Activated CD4-positive, alpha-beta memory T cell treated with anti-CD3 and anti-CD28 coated beads, Interleukin-2, amount 10 ng/mL, durations not matched to agents 7 days and 5 days (primary cell): ENCODE measurements around the gene MAP2K1. TPM values are rescaled to one million over a fixed set of nuclear protein-coding genes. Genes with fewer than 3 reads are reported as not detected.

Source experiments
- CTCF ChIA-PET: fragments of 350-600 bp; sonication (Branson Sonifier 250); formaldehyde crosslinking; loops from one replicate; lab custom pipeline; 2021; ENCODE audit warnings: antibody characterized with exemption, inconsistent platforms; lab: Charles Lee
- POLR2A ChIA-PET: fragments of 350-600 bp; sonication (Branson Sonifier 250); formaldehyde crosslinking; loops from one replicate; lab custom pipeline; 2021; ENCODE audit warnings: antibody characterized with exemption; lab: Charles Lee
- DNase-seq: peaks from one replicate; pipeline ENCODE4 v3.0.0-alpha.2; 2020
- H3K27ac Mint-ChIP-seq: one replicate; pipeline ENCODE4 v1.8.0; 2021; ENCODE audit warnings: mild to moderate bottlenecking, mixed read lengths
- H3K27me3 Mint-ChIP-seq: one replicate; pipeline ENCODE4 v1.8.0; 2021; ENCODE audit warnings: mixed read lengths
- H3K36me3 Mint-ChIP-seq: one replicate; pipeline ENCODE4 v1.8.0; 2021; ENCODE audit warnings: low read depth, mixed read lengths
- H3K4me1 Mint-ChIP-seq: one replicate; pipeline ENCODE4 v1.8.0; 2021; ENCODE audit warnings: mixed read lengths
- H3K4me3 Mint-ChIP-seq: one replicate; pipeline ENCODE4 v1.8.0; 2021; ENCODE audit warnings: mild to moderate bottlenecking, mixed read lengths
- H3K9me3 Mint-ChIP-seq: one replicate; pipeline ENCODE4 v1.8.0; 2021; ENCODE audit warnings: mixed read lengths
- total RNA-seq, 2 experiments: library from RNA; stranded (reverse); gene quantifications; one replicate each; pipeline ENCODE4 v1.2.3, GENCODE V29; 2021

MAP2K1 gene
- total RNA-seq, 2 experiments from 2014 or later: 87.6 to 89.0 TPM

- no peaks in the 10 kb centered on the region for H3K27me3 Mint-ChIP-seq
- POLR2A ChIA-PET: no interaction called here
- H3K27ac Mint-ChIP-seq: peak overlapping the region; percentile 76
- peaks cover 53% of the 10 kb centered on the region for H3K36me3 Mint-ChIP-seq
- DNase-seq: no peak
- CTCF ChIA-PET: no interaction called here
- H3K9me3 Mint-ChIP-seq: peaks cover 14% of the 10 kb centered on the region
- H3K4me3 Mint-ChIP-seq: no peak overlapping the region
- H3K4me1 Mint-ChIP-seq: peaks cover 74% of the 10 kb centered on the region
These were observed 22.9 kb downstream of the MAP2K1 start for GRCh38 chr15:66409565-66410108.

GRCh38 chr15:66411190-66411589 is 24.5 kb downstream of the MAP2K1 start:
- POLR2A ChIA-PET: interaction anchor here (0.6 to 2.6 kb wide), 7 partner anchors 9 to 94 kb away, joined by 3 to 19 read pairs (median 4); partner anchors contain the start of genes MAP2K1, SNAPC5 and ZWILCH
- Mint-ChIP-seq H3K27me3 (no peaks in the 10 kb centered on the region), H3K36me3 (peaks cover 69% of the 10 kb centered on the region), H3K4me3 (peak overlapping the region; percentile 42), H3K27ac (peak overlapping the region; percentile 76), H3K4me1 (peaks cover 74% of the 10 kb centered on the region), H3K9me3 (peaks cover 23% of the 10 kb centered on the region)
- no peak for DNase-seq
- CTCF ChIA-PET: interaction anchor here (0.8 to 1.1 kb wide), 3 partner anchors 21 to 24 kb away, joined by 3 read pairs; partner anchors contain the start of gene MAP2K1

- ChIA-PET CTCF (interaction anchor here (0.6 to 2.2 kb wide), 2 partner anchors 10 to 17 kb away, joined by 3 to 7 read pairs; no protein-coding TSS in a partner anchor), POLR2A (interaction anchor here (0.9 to 2.6 kb wide), 5 partner anchors 10 to 118 kb away, joined by 3 to 19 read pairs (median 6); partner anchors contain the start of gene MAP2K1)
- H3K36me3 Mint-ChIP-seq: peaks cover 69% of the 10 kb centered on the region
These were observed 25.5 kb downstream of the MAP2K1 start for GRCh38 chr15:66412220-66412619.

GRCh38 chr15:66413579-66413978 is 26.9 kb downstream of the MAP2K1 start:
- Mint-ChIP-seq H3K4me1 (peaks cover 75% of the 10 kb centered on the region), H3K36me3 (peaks cover 66% of the 10 kb centered on the region), H3K4me3 (no peak overlapping the region), H3K27me3 (no peaks in the 10 kb centered on the region), H3K9me3 (peaks cover 23% of the 10 kb centered on the region), H3K27ac (no peak overlapping the region)
- CTCF ChIA-PET: interaction anchor here (1.1 to 2.2 kb wide), 2 partner anchors 11 to 84 kb away, joined by 3 to 7 read pairs; partner anchors contain the start of gene SNAPC5
- POLR2A ChIA-PET: interaction anchor here (1.0 kb wide), 1 partner anchor 12 kb away, joined by 4 read pairs; no protein-coding TSS in a partner anchor
- DNase-seq: no peak

More at GRCh38 chr15:66412220-66412619, 25.5 kb downstream of the MAP2K1 start:
- no peak overlapping the region for H3K27ac Mint-ChIP-seq
- H3K4me3 Mint-ChIP-seq: no peak overlapping the region
- DNase-seq: no peak
- H3K27me3 Mint-ChIP-seq: no peaks in the 10 kb centered on the region
- H3K9me3 Mint-ChIP-seq: peaks cover 23% of the 10 kb centered on the region
- peaks cover 77% of the 10 kb centered on the region for H3K4me1 Mint-ChIP-seq

- Mint-ChIP-seq H3K36me3 (peaks cover 57% of the 10 kb centered on the region), H3K27me3 (no peaks in the 10 kb centered on the region), H3K27ac (no peak overlapping the region), H3K4me3 (no peak overlapping the region), H3K4me1 (peaks cover 58% of the 10 kb centered on the region), H3K9me3 (peaks cover 23% of the 10 kb centered on the region)
- DNase-seq: no peak
- CTCF ChIA-PET: no interaction called here
- POLR2A ChIA-PET: interaction anchor here (1.5 kb wide), 1 partner anchor 12 kb away, joined by 4 read pairs; no protein-coding TSS in a partner anchor
These were observed 28.6 kb downstream of the MAP2K1 start for GRCh38 chr15:66415360-66415759.

GRCh38 chr15:66417736-66418135 is 31.0 kb downstream of the MAP2K1 start:
- H3K4me1 Mint-ChIP-seq: peaks cover 40% of the 10 kb centered on the region
- POLR2A ChIA-PET: interaction anchor here (1.1 to 1.3 kb wide), 2 partner anchors 13 to 14 kb away, joined by 3 to 4 read pairs; no protein-coding TSS in a partner anchor
- CTCF ChIA-PET: interaction anchor here (0.8 kb wide), 1 partner anchor 30 kb away, joined by 3 read pairs; no protein-coding TSS in a partner anchor
- peaks cover 23% of the 10 kb centered on the region for H3K9me3 Mint-ChIP-seq
- H3K4me3 Mint-ChIP-seq: no peak overlapping the region
- DNase-seq: no peak
- peaks cover 49% of the 10 kb centered on the region for H3K36me3 Mint-ChIP-seq
- no peaks in the 10 kb centered on the region for H3K27me3 Mint-ChIP-seq
- no peak overlapping the region for H3K27ac Mint-ChIP-seq

- no peaks in the 10 kb centered on the region for H3K27me3 Mint-ChIP-seq
- peaks cover 11% of the 10 kb centered on the region for H3K9me3 Mint-ChIP-seq
- H3K36me3 Mint-ChIP-seq: peaks cover 43% of the 10 kb centered on the region
- no peak overlapping the region for H3K4me3 Mint-ChIP-seq
- ChIA-PET CTCF (no interaction called here), POLR2A (interaction anchor here (0.6 kb wide), 1 partner anchor 328 kb away, joined by 3 read pairs; no protein-coding TSS in a partner anchor)
- H3K4me1 Mint-ChIP-seq: peaks cover 33% of the 10 kb centered on the region
- H3K27ac Mint-ChIP-seq: no peak overlapping the region
- no peak for DNase-seq
These were observed 32.8 kb downstream of the MAP2K1 start for GRCh38 chr15:66419471-66419870.

GRCh38 chr15:66422347-66422746 is 35.6 kb downstream of the MAP2K1 start:
- ChIA-PET CTCF (no interaction called here), POLR2A (interaction anchor here (0.9 kb wide), 1 partner anchor 14 kb away, joined by 3 read pairs; no protein-coding TSS in a partner anchor)
- H3K36me3 Mint-ChIP-seq: peaks cover 35% of the 10 kb centered on the region
- no peaks in the 10 kb centered on the region for H3K9me3 Mint-ChIP-seq
- peaks cover 31% of the 10 kb centered on the region for H3K4me1 Mint-ChIP-seq
- no peak overlapping the region for H3K27ac Mint-ChIP-seq
- no peak for DNase-seq
- no peak overlapping the region for H3K4me3 Mint-ChIP-seq
- no peaks in the 10 kb centered on the region for H3K27me3 Mint-ChIP-seq

- DNase-seq: no peak
- CTCF ChIA-PET: no interaction called here
- Mint-ChIP-seq H3K4me1 (peaks cover 23% of the 10 kb centered on the region), H3K36me3 (peaks cover 30% of the 10 kb centered on the region), H3K27me3 (no peaks in the 10 kb centered on the region), H3K9me3 (no peaks in the 10 kb centered on the region), H3K4me3 (no peak overlapping the region), H3K27ac (no peak overlapping the region)
- POLR2A ChIA-PET: interaction anchor here (0.8 to 0.9 kb wide), 2 partner anchors 13 to 15 kb away, joined by 3 read pairs; no protein-coding TSS in a partner anchor
These were observed 36.4 kb downstream of the MAP2K1 start for GRCh38 chr15:66423149-66423548.

GRCh38 chr15:66424963-66425612 is 38.4 kb downstream of the MAP2K1 start:
- no peak overlapping the region for H3K27ac Mint-ChIP-seq
- peaks cover 28% of the 10 kb centered on the region for H3K4me1 Mint-ChIP-seq
- H3K9me3 Mint-ChIP-seq: no peaks in the 10 kb centered on the region
- H3K36me3 Mint-ChIP-seq: peaks cover 28% of the 10 kb centered on the region
- ChIA-PET CTCF (interaction anchor here (0.6 kb wide), 1 partner anchor 566 kb away, joined by 3 read pairs; no protein-coding TSS in a partner anchor), POLR2A (interaction anchor here (0.9 kb wide), 1 partner anchor 64 kb away, joined by 3 read pairs; no protein-coding TSS in a partner anchor)
- H3K4me3 Mint-ChIP-seq: no peak overlapping the region
- H3K27me3 Mint-ChIP-seq: no peaks in the 10 kb centered on the region
- no peak for DNase-seq

GRCh38 chr15:66425837-66426236 is 39.1 kb downstream of the MAP2K1 start:
- no peak for DNase-seq
- ChIA-PET CTCF (interaction anchor here (0.6 kb wide), 1 partner anchor 17 kb away, joined by 4 read pairs; no protein-coding TSS in a partner anchor), POLR2A (no interaction called here)
- Mint-ChIP-seq H3K27me3 (no peaks in the 10 kb centered on the region), H3K4me1 (peaks cover 35% of the 10 kb centered on the region), H3K9me3 (no peaks in the 10 kb centered on the region), H3K4me3 (no peak overlapping the region), H3K27ac (no peak overlapping the region), H3K36me3 (peaks cover 28% of the 10 kb centered on the region)

GRCh38 chr15:66429117-66429516 is 42.4 kb downstream of the MAP2K1 start:
- POLR2A ChIA-PET: no interaction called here
- CTCF ChIA-PET: no interaction called here

GRCh38 chr15:66429546-66429945 is 42.8 kb downstream of the MAP2K1 start:
- POLR2A ChIA-PET: no interaction called here
- Mint-ChIP-seq H3K27me3 (no peaks in the 10 kb centered on the region), H3K36me3 (peaks cover 26% of the 10 kb centered on the region), H3K9me3 (no peaks in the 10 kb centered on the region), H3K4me3 (no peak overlapping the region), H3K4me1 (peaks cover 44% of the 10 kb centered on the region), H3K27ac (no peak overlapping the region)
- DNase-seq: no peak
- CTCF ChIA-PET: no interaction called here

More at GRCh38 chr15:66429117-66429516, 42.4 kb downstream of the MAP2K1 start:
- Mint-ChIP-seq H3K4me1 (peaks cover 48% of the 10 kb centered on the region), H3K36me3 (peaks cover 30% of the 10 kb centered on the region), H3K9me3 (no peaks in the 10 kb centered on the region), H3K27ac (no peak overlapping the region), H3K4me3 (no peak overlapping the region), H3K27me3 (no peaks in the 10 kb centered on the region)
- DNase-seq: no peak
